IMR-90 (cell line): ENCODE data around the gene TAAR5. TPM values are rescaled to one million over a fixed set of nuclear protein-coding genes. Genes with fewer than 3 reads are reported as not detected.

Experiments used
- ATAC-seq: fragments of 200-7000 bp; cut with Tn5 transposase; 2 replicates; pipeline ENCODE4 v1.9.1; 2020; ENCODE audit warnings: low read depth, mild to moderate bottlenecking, moderate library complexity
- BruUV-seq: library from RNA; stranded (reverse); fragments of 400-500 nt; replicated peaks from 2 replicates; lab custom pipeline; 2021; lab: Mats Ljungman, UMichigan
- CTCF ChIA-PET: fragments of 300-600 bp; formaldehyde crosslinking; extraction: SDS; loops from one replicate; lab custom pipeline; 2021; ENCODE audit warnings: antibody characterized with exemption; lab: Yijun Ruan, JAX
- POLR2A ChIA-PET: fragments of 300-600 bp; sonication (Branson Sonifier 250); formaldehyde crosslinking; loops from one replicate; lab custom pipeline; 2022; ENCODE audit warnings: antibody characterized with exemption; ENCODE audit not compliant: unreplicated experiment; lab: Charles Lee
- DNase-seq: peaks from one replicate; pipeline ENCODE4 v3.0.0; 2013
- H2AFZ ChIP-seq: replicated peaks from 2 replicates; pipeline ENCODE3; 2013; ENCODE audit warnings: low read length, mild to moderate bottlenecking; ENCODE audit not compliant: poor library complexity
- H2AK5ac ChIP-seq: 2 replicates; pipeline ENCODE4 v1.6.1; 2013; ENCODE audit warnings: low read depth, low read length, inconsistent platforms
- H2AK9ac ChIP-seq: replicated peaks from 2 replicates; pipeline ENCODE3; 2013; ENCODE audit warnings: mild to moderate bottlenecking, low read depth, low read length, moderate library complexity; ENCODE audit not compliant: poor library complexity
- H2BK120ac ChIP-seq: 2 replicates; pipeline ENCODE4 v1.6.1; 2013; ENCODE audit warnings: low read depth, low read length, inconsistent platforms
- H2BK15ac ChIP-seq: 3 replicates; pipeline ENCODE4 v1.6.1; 2013; ENCODE audit warnings: low read depth, low read length, inconsistent platforms
- H2BK20ac ChIP-seq: 2 replicates; pipeline ENCODE4 v1.6.1; 2013; ENCODE audit warnings: low read depth, mild to moderate bottlenecking, inconsistent platforms, low read length, moderate library complexity
- H2BK5ac ChIP-seq: 2 replicates; pipeline ENCODE4 v1.6.1; 2013; ENCODE audit warnings: mild to moderate bottlenecking, low read depth, low read length, inconsistent platforms; ENCODE audit not compliant: poor library complexity, severe bottlenecking
- H3K14ac ChIP-seq: replicated peaks from 2 replicates; pipeline ENCODE4 v1.6.1; 2013; ENCODE audit warnings: low read depth, low read length, inconsistent platforms
- H3K18ac ChIP-seq: 2 replicates; pipeline ENCODE4 v1.6.1; 2013; ENCODE audit warnings: low read depth, low read length, control low read depth
- H3K23ac ChIP-seq: 2 replicates; pipeline ENCODE4 v1.6.1; 2013; ENCODE audit warnings: low read depth, low read length, inconsistent platforms
- H3K27ac ChIP-seq: 2 replicates; pipeline ENCODE4 v1.5.1; 2013; ENCODE audit warnings: mild to moderate bottlenecking, control low read depth, low read length; ENCODE audit not compliant: insufficient read depth
- H3K27me3 ChIP-seq: 2 replicates; pipeline ENCODE4 v1.6.1; 2013; ENCODE audit warnings: low read length; ENCODE audit not compliant: control insufficient read depth, insufficient read depth
- H3K36me3 ChIP-seq: 2 replicates; pipeline ENCODE4 v1.6.1; 2013; ENCODE audit warnings: low read length, mixed read lengths; ENCODE audit not compliant: control insufficient read depth, insufficient read depth
- H3K4ac ChIP-seq: 2 replicates; pipeline ENCODE4 v1.6.1; 2013; ENCODE audit warnings: low read depth, low read length, inconsistent platforms
- H3K4me1 ChIP-seq: 2 replicates; pipeline ENCODE4 v1.6.1; 2013; ENCODE audit warnings: low read length, mixed read lengths; ENCODE audit not compliant: control insufficient read depth, insufficient read depth
- H3K4me2 ChIP-seq: 2 replicates; pipeline ENCODE4 v1.6.1; 2013; ENCODE audit warnings: low read depth, mild to moderate bottlenecking, control low read depth, low read length, moderate library complexity
- H3K4me3 ChIP-seq: 2 replicates; pipeline ENCODE4 v1.5.1; 2013; ENCODE audit warnings: low read depth, mild to moderate bottlenecking, control low read depth, low read length, moderate library complexity; ENCODE audit not compliant: insufficient read depth
- H3K56ac ChIP-seq: 2 replicates; pipeline ENCODE4 v1.6.1; 2013; ENCODE audit warnings: low read length, inconsistent platforms; ENCODE audit not compliant: insufficient read depth; ENCODE audit errors: extremely low read depth
- H3K79me1 ChIP-seq, 2 experiments: 2 replicates each; pipeline ENCODE4 v1.6.1; 2013; ENCODE audit warnings: low read length in 2 of 2, inconsistent platforms in 1 of 2, low read depth in 1 of 2
- H3K9ac ChIP-seq: 2 replicates; pipeline ENCODE4 v1.6.1; 2013; ENCODE audit warnings: low read depth, low read length, control low read depth
- H3K9me1 ChIP-seq: 2 replicates; pipeline ENCODE4 v1.6.1; 2013; ENCODE audit warnings: low read length, inconsistent platforms; ENCODE audit not compliant: insufficient read depth
- H3K9me3 ChIP-seq: 2 replicates; pipeline ENCODE4 v1.6.1; 2013; ENCODE audit warnings: low read length; ENCODE audit not compliant: control insufficient read depth, insufficient read depth
- H4K20me1 ChIP-seq: 2 replicates; pipeline ENCODE4 v1.6.1; 2013; ENCODE audit warnings: low read length, inconsistent platforms; ENCODE audit not compliant: insufficient read depth
- H4K5ac ChIP-seq: 2 replicates; pipeline ENCODE4 v1.6.1; 2013; ENCODE audit warnings: mild to moderate bottlenecking, low read depth, low read length, control low read depth
- H4K8ac ChIP-seq, 2 experiments: 2 replicates each; pipeline ENCODE4 v1.6.1; 2013; ENCODE audit warnings: low read depth in 2 of 2, low read length in 2 of 2, control low read depth in 1 of 2, inconsistent platforms in 1 of 2
- H4K91ac ChIP-seq: 2 replicates; pipeline ENCODE4 v1.6.1; 2013; ENCODE audit warnings: low read depth, low read length, inconsistent platforms; ENCODE audit not compliant: insufficient read depth
- BHLHE40 ChIP-seq: fragments of 150-350 bp; IDR thresholded peaks from 2 replicates; pipeline ENCODE4 v1.6.1; 2016; ENCODE audit warnings: mild to moderate bottlenecking, low read depth, low read length
- CEBPB ChIP-seq: IDR thresholded peaks from 2 replicates; pipeline ENCODE4 v1.6.1; 2012; ENCODE audit warnings: low read depth, low read length, improper control_type of control experiment
- CTCF ChIP-seq: conservative IDR thresholded peaks from 2 replicates; pipeline ENCODE4 v1.5.1; 2012; ENCODE audit warnings: mild to moderate bottlenecking, low read depth, low read length, improper control_type of control experiment
- FOS ChIP-seq: fragments of 150-350 bp; IDR thresholded peaks from 2 replicates; pipeline ENCODE4 v1.6.1; 2016; ENCODE audit warnings: low read depth, low read length
- MAFK ChIP-seq: IDR thresholded peaks from 2 replicates; pipeline ENCODE4 v1.6.1; 2012; ENCODE audit warnings: low read depth, low read length, improper control_type of control experiment
- MAZ ChIP-seq: IDR thresholded peaks from 2 replicates; pipeline ENCODE4 v1.6.1; 2012; ENCODE audit warnings: low read depth, mild to moderate bottlenecking, low read length, improper control_type of control experiment, moderate library complexity, borderline replicate concordance
- RAD21 ChIP-seq: IDR thresholded peaks from 2 replicates; pipeline ENCODE4 v1.6.1; 2012; ENCODE audit warnings: low read length, improper control_type of control experiment
- RCOR1 ChIP-seq: IDR thresholded peaks from 2 replicates; pipeline ENCODE4 v1.6.1; 2012; ENCODE audit warnings: mild to moderate bottlenecking, low read length, improper control_type of control experiment; ENCODE audit not compliant: insufficient replicate concordance
- USF2 ChIP-seq: fragments of 150-350 bp; IDR thresholded peaks from 2 replicates; pipeline ENCODE4 v1.6.1; 2017; ENCODE audit warnings: mild to moderate bottlenecking, antibody characterized with exemption, low read length, low read depth
- WGBS, 2 experiments: methylation state at CpG; one replicate each; pipeline versions ENCODE4 v1.1.5 to v1.1.7; 2013; ENCODE audit warnings: missing lambda C conversion rate in 2 of 2; ENCODE audit not compliant: insufficient read length in 1 of 2; ENCODE audit errors: extremely low coverage in 2 of 2; 5-methylcytosine and 5-hydroxymethylcytosine counted together
- dilution Hi-C: fragments of 300-500 bp; cut with HindIII; formaldehyde crosslinking; loops from one replicate; pipeline ENCODE4 v1.14.3; 2018; ENCODE audit warnings: low sequenced_read_pairs; ENCODE audit not compliant: unreplicated experiment
- in situ Hi-C: fragments of 300-500 bp; cut with MboI; formaldehyde crosslinking; loops from 3 replicates; pipeline ENCODE4 v1.14.3; 2019; ENCODE audit warnings: low sequenced_read_pairs, inconsistent platforms, mixed read lengths
- intact Hi-C: fragments of 100-400 bp; cut with micrococcal nuclease; formaldehyde crosslinking; loops from 2 replicates; pipeline ENCODE4 v1.10.0; 2022
- polyA plus RNA-seq, 3 experiments: library from polyadenylated mRNA; depleted of rRNA; stranded (reverse); fragments of >200 nt; gene quantifications; 2 replicates each; pipeline ENCODE4 v1.2.3, GENCODE V29; 2012; ENCODE audit warnings: low replicate concordance in 1 of 3
- total RNA-seq: library from RNA; depleted of rRNA; stranded (reverse); fragments of >200 nt; gene quantifications from 2 replicates; pipeline ENCODE4 v1.2.3, GENCODE V29; 2012

Gene TAAR5
- total and polyA plus RNA-seq, 2 of the 4 experiments (the other 2 are of a cell fraction): not detected

GRCh38 chr6:132614554-132614953 lies 25.0 kb upstream of the TAAR5 start:
- Histone ChIP-seq H3K4me3 (no peak overlapping the region), H2AFZ (no peak overlapping the region), H3K56ac (no peak overlapping the region), H3K79me1 (no peaks in the 10 kb centered on the region), H2BK120ac (no peak overlapping the region), H4K20me1 (no peaks in the 10 kb centered on the region), H3K14ac (no peak overlapping the region), H2AK9ac (no peak overlapping the region), H4K91ac (no peak overlapping the region), H3K27me3 (peaks cover 23% of the 10 kb centered on the region), H3K4me1 (no peaks in the 10 kb centered on the region), H3K18ac (no peak overlapping the region), H3K4me2 (no peak overlapping the region), H2BK15ac (no peak overlapping the region), H4K8ac (no peak overlapping the region), H3K36me3 (no peaks in the 10 kb centered on the region), H3K9me1 (no peaks in the 10 kb centered on the region), H4K5ac (no peak overlapping the region), H2BK20ac (no peak overlapping the region), H3K27ac (no peak overlapping the region), H2AK5ac (no peak overlapping the region), H3K4ac (no peak overlapping the region), H2BK5ac (no peak overlapping the region), H3K9ac (no peak overlapping the region), H3K9me3 (no peaks in the 10 kb centered on the region), H3K23ac (no peak overlapping the region)
- POLR2A ChIA-PET: no interaction called here
- dilution Hi-C loops: no loop called here
- intact Hi-C loops: loop anchor here (5.0 kb wide), 1 partner anchor 38 kb away; no protein-coding TSS in a partner anchor
- in situ Hi-C loops: no loop called here
- no TSS peak for BruUV-seq
- ATAC-seq (no peak), DNase-seq (no peak)
- WGBS, 2 experiments: no CpG with 5 or more reads among the region's 7 CpGs
- TF ChIP-seq FOS (no peak), USF2 (no peak), RCOR1 (no peak), CEBPB (no peak), MAZ (no peak), MAFK (no peak), CTCF (no peak), RAD21 (no peak), BHLHE40 (no peak)
- CTCF ChIA-PET: no interaction called here
